Astrocyte of the spinal cord (primary cell): ENCODE results near the gene ZNF358.

Experiments used
- DNase-seq: peaks from one replicate; pipeline ENCODE4 v3.0.0; 2011; ENCODE audit warnings: low read depth, low spot score
- H3K4me3 ChIP-seq: 2 replicates; pipeline ENCODE4 v1.5.1; 2011; ENCODE audit warnings: low read depth, mild to moderate bottlenecking, low read length, moderate library complexity
- CTCF ChIP-seq: IDR thresholded peaks from 2 replicates; pipeline ENCODE4 v1.5.1; 2012; ENCODE audit warnings: low read depth, mild to moderate bottlenecking, low read length, inconsistent platforms
- in situ Hi-C: cut with HindIII; loops from 2 replicates; pipeline ENCODE4 v1.10.0; 2017; ENCODE audit warnings: low sequenced_read_pairs

The ZNF358 gene

GRCh38 chr19:7478843-7479227 lies 37.1 kb upstream of the ZNF358 start:
- in situ Hi-C loops = no loop called here
- H3K4me3 ChIP-seq = no peak overlapping the region

DNA sequence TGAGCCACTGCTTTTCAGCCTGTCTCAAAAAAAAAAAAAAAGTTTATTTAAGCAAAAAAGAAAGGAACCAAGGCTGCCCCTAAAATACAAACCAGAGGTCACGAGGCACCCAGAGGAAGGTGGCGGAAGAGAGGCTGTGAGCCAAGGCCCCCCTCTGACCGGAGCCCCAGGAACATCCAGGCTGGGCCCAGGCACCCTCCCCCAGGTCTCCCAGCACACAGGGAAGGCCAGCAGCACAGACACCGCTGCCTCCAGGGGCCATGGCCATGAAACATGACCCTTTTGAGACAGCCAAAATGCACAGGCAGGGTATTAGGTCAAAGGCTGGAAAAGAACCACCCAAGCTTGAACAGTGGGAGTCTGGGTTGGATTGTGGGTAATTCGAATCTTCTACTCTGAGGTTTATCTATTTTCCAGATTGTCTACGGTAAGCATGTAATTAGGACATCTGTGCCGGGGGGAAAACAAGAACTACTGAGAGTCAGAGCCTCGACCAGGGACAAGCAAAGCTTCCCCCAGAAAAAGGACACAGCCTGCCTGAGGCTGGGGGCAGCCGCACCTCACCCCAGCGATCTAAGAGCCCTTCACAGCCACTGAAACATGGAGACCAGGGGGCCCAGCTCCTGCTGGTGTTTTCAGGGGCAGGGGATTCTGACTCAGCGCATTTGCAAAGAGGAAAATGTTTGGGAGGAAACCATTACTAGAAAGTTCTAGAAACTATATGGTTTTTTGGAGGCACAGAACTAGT lies 35.5 kb upstream of the ZNF358 start:
- in situ Hi-C loops = no loop called here
- H3K4me3 ChIP-seq = no peak overlapping the region
- no peak for DNase-seq
- no peak for TF ChIP-seq CTCF

More at GRCh38 chr19:7478843-7479227, 37.1 kb upstream of the ZNF358 start:
- no peak for TF ChIP-seq CTCF
- DNase-seq = no peak

GRCh38 chr19:7480970-7481255 lies 35.0 kb upstream of the ZNF358 start:
- in situ Hi-C loops = no loop called here
- no peak overlapping the region for H3K4me3 ChIP-seq
- TF ChIP-seq CTCF = no peak
- no peak for DNase-seq

- no peak for DNase-seq
- in situ Hi-C loops = no loop called here
- H3K4me3 ChIP-seq = no peak overlapping the region
- no peak for TF ChIP-seq CTCF
These were observed 33.1 kb upstream of the ZNF358 start for GRCh38 chr19:7482584-7483439.

- no peak for TF ChIP-seq CTCF
- no peak for DNase-seq
- no peak overlapping the region for H3K4me3 ChIP-seq
- in situ Hi-C loops = no loop called here
These were observed 32.1 kb upstream of the ZNF358 start for GRCh38 chr19:7483720-7484201.

DNA sequence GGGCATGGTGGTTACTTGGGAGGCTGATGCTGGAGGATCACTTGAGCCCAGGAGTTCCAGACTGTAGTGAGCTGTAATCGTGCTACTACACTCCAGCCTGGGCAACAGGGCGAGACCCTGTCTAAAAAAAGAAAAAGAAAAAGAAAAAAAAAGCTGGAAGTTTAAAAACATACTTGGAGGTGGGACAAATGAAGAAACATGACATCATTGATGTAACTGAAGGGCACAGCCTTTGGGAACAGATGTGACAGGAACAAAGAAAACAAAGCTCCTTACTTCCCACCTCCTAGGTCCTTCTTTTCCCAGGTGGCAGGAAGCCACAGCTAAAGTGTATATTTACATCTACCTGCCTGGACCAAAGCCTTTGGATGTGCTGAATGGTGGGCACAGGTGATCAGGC lies 29.0 kb upstream of the ZNF358 start:
- TF ChIP-seq CTCF = no peak
- in situ Hi-C loops = no loop called here

More for the DNA sequence above, 29.0 kb upstream of the ZNF358 start:
- H3K4me3 ChIP-seq = no peak overlapping the region
- no peak for DNase-seq
